OCI-LY1 (cell line): ENCODE data around the gene FBP2.

ENCODE experiments used
- EZH2 ChIP-seq: fragments of 200-600 bp; sonication (generic), shearing (Covaris generic); IDR thresholded peaks from 2 replicates; pipeline ENCODE4 v1.8.0; 2017; ENCODE audit warnings: borderline replicate concordance, mixed run types, mild to moderate bottlenecking, antibody characterized with exemption, low read length, moderate library complexity, mixed read lengths
- TF ChIP-seq, protein P1 (sequence below): fragments of 200-600 bp; sonication (generic), shearing (Covaris generic); IDR thresholded peaks from 2 replicates; pipeline ENCODE4 v1.5.1; 2017; ENCODE audit warnings: mild to moderate bottlenecking, antibody characterized with exemption, low read length, moderate library complexity, mixed read lengths

DNA sequence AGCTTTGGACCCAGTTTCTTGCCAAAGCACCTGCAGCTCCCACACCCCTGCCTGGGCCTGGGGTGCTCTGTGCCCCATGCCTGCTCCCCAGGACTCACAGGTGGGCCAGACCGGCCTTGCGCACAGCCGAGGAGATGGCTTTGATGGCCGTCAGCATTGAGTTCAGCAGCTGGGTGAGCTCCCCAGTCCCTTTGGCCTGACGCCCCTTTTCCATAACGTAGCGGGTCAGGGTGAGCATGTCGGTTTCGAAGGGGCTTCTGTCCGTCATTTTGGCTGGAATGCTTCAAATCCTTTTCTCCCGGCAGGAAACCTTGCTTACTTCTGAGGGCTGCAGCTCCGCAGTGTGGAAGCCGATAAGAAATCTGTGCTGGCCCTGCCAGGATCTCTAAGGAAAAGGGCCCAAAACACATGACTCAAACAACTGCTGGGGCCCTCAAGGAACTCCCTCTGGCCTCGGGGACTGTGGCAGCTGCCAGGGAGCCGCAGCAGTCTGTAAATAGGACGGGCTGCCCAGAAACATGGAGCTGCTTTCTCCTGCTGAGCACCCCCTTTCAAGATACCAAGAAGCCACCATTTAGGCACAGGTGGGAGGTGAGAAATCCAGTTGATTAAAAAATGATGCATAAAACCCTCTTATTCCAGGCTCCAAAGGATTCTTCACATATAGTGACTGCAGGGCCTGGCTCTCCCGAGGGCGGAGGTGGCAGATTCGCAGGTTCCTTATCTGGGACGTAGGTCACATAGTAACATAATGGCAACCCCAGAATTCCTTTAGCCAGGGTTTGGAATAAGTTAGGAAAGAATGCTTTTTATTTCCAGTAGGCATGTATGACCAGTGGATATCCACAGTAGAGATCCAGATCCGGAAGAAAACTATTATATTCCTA, at the start of gene FBP2:
- no peak for TF ChIP-seq EZH2
- TF ChIP-seq, protein P1, sequence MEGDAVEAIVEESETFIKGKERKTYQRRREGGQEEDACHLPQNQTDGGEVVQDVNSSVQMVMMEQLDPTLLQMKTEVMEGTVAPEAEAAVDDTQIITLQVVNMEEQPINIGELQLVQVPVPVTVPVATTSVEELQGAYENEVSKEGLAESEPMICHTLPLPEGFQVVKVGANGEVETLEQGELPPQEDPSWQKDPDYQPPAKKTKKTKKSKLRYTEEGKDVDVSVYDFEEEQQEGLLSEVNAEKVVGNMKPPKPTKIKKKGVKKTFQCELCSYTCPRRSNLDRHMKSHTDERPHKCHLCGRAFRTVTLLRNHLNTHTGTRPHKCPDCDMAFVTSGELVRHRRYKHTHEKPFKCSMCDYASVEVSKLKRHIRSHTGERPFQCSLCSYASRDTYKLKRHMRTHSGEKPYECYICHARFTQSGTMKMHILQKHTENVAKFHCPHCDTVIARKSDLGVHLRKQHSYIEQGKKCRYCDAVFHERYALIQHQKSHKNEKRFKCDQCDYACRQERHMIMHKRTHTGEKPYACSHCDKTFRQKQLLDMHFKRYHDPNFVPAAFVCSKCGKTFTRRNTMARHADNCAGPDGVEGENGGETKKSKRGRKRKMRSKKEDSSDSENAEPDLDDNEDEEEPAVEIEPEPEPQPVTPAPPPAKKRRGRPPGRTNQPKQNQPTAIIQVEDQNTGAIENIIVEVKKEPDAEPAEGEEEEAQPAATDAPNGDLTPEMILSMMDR: no peak
